Adrenal gland (tissue), 5 donors: ENCODE measurements around the gene CARD8.

Experiments
- CTCF ChIP-seq, 6 experiments: fragments of 450-650 bp in 4 of 6; fragments of 200-600 bp in 2 of 6; sonication (generic) in 1 of 6; IDR thresholded peaks; 1 replicate in 5 of 6; 2 replicates in 1 of 6; pipeline versions ENCODE4 v1.5.1 to v1.8.0; 2016 to 2021; ENCODE audit warnings: antibody characterized with exemption in 6 of 6, mild to moderate bottlenecking in 2 of 6, moderate library complexity in 1 of 6
- POLR2A ChIP-seq, 2 donors: fragments of 450-650 bp; IDR thresholded peaks; one replicate each; pipeline ENCODE4 v1.6.1; 2017; ENCODE audit warnings: antibody characterized with exemption in 2 of 2, mild to moderate bottlenecking in 2 of 2, moderate library complexity in 1 of 2
- donor health status: DM: no; HTN: no; CAD: no.

GRCh38 chr19:48186541-48186991 is 69.1 kb downstream of the CARD8 start:
- no peak for TF ChIP-seq CTCF (IDR thresholded peaks at IDR 0.05)
- no peak for TF ChIP-seq POLR2A (IDR thresholded peaks at IDR 0.05)
